Keratinocyte (primary cell): Measurements from ENCODE around the gene ELAVL1.

Source experiments
- EZH2 ChIP-seq: IDR thresholded peaks from one replicate; pipeline ENCODE4 v1.6.1; 2012; ENCODE audit warnings: inconsistent platforms, mild to moderate bottlenecking, low read length, moderate library complexity
- TF ChIP-seq, protein P1 (sequence below), 3 experiments: IDR thresholded peaks in 1 of 3; conservative IDR thresholded peaks in 1 of 3; optimal IDR thresholded peaks in 1 of 3; 2 replicates in 2 of 3; 3 replicates in 1 of 3; pipeline versions ENCODE3 to v1.5.1; 2011; ENCODE audit warnings: low read length in 3 of 3, mild to moderate bottlenecking in 3 of 3, moderate library complexity in 2 of 3, control low read depth in 1 of 3, inconsistent platforms in 1 of 3; ENCODE audit not compliant: insufficient read depth in 2 of 3; ENCODE audit errors: extremely low read depth in 1 of 3

DNA sequence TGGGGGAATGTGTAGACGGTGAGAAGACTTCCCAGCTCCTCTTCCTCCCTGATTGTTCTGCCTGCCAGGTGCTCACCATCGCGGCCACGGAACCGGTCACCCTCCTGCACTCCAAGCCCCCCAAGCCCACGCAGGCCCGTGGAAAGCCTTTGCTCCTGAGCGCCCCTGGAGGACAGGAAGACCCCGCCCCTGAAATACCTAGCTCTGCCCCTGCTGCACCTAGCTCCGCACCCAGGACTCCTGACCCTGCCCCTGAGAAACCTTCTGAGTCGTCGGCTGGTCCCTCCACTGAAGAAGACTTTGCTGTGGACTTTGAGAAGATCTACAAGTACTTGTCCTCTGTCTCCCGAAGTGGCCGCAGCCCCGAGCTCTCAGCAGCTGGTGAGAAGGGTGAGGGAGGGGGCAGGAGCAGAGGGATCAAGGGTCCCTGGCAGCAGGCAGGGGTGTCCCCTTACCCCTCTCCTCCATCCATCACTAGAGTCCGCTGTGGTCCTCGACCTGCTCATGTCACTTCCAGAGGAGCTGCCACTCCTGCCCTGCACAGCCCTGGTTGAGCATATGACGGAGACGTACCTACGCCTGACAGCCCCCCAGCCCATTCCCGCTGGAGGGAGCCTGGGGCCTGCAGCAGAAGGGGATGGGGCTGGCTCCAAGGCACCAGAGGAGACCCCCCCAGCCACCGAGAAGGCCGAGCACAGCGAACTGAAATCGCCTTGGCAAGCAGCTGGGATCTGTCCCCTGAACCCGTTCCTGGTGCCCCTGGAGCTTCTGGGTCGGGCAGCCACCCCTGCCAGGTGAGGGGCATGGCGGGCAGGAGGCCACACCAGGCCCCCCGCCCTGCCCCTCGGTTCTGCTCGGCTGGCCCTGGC lies 83.2 kb downstream of the ELAVL1 start:
- TF ChIP-seq EZH2 = no peak
- TF ChIP-seq, protein P1, sequence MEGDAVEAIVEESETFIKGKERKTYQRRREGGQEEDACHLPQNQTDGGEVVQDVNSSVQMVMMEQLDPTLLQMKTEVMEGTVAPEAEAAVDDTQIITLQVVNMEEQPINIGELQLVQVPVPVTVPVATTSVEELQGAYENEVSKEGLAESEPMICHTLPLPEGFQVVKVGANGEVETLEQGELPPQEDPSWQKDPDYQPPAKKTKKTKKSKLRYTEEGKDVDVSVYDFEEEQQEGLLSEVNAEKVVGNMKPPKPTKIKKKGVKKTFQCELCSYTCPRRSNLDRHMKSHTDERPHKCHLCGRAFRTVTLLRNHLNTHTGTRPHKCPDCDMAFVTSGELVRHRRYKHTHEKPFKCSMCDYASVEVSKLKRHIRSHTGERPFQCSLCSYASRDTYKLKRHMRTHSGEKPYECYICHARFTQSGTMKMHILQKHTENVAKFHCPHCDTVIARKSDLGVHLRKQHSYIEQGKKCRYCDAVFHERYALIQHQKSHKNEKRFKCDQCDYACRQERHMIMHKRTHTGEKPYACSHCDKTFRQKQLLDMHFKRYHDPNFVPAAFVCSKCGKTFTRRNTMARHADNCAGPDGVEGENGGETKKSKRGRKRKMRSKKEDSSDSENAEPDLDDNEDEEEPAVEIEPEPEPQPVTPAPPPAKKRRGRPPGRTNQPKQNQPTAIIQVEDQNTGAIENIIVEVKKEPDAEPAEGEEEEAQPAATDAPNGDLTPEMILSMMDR (optimal IDR thresholded peaks at IDR 0.05 in 1 of 3, IDR thresholded peaks at IDR 0.05 in 1 of 3, conservative IDR thresholded peaks at IDR 0.05 in 1 of 3; ENCODE audit: extremely low read depth in 1 of 3, insufficient read depth in 2 of 3, low read length in 3 of 3) = no peak
